ENCODE data around the gene GOLGA2. TPM values are rescaled to one million over a fixed set of nuclear protein-coding genes. Genes with fewer than 3 reads are reported as not detected.

GOLGA2 gene
- total RNA-seq, 1 donor from 2014 or later = 53.5 TPM

DNA sequence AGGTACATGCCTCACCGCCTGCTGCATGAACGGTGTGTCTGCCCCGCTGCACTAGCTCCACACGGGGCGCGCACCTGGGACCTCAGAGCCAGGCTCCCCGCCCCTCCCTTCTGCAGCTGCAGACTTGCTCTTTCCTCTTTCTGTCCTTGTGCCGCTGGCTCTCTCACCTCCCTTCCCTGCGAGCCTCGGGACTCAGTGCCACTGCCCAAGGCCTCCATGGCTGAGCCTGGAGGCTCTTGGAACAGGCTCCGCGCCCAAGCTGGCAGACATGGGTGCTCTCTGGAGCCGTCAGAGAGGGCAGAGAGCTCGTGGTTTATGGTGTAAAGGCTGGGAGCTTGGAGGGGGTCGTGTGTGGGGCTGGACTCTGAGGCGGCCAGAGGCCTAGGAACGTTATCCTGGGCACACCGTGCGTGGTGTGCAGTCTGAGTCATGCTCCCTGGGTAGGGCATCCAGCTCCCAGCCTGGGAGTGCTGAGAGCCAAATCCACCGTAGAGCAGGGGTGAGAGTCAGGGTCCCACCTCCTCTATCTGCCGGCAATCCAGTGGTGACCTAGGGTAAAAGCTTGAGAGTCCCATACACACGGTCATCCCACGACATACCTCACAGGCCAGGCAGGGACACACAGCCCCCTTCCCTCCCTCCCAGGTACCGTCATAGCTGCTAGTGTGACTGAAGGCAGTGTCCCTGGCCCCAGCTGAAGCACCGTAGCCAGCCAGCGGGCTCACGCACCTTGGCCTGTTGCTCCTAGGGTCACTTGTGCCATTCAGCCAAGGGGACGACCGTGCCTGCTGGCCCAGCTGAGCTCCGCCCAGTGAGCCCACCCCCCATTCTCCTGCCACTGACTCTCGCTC lies 22.4 kb downstream of the GOLGA2 start:
- ChIA-PET CTCF (interaction anchor here (0.6 to 1.3 kb wide), 2 partner anchors 17 to 172 kb away, joined by 3 read pairs; no protein-coding TSS in a partner anchor), POLR2A (no interaction called here)
- TF ChIP-seq, protein P1, sequence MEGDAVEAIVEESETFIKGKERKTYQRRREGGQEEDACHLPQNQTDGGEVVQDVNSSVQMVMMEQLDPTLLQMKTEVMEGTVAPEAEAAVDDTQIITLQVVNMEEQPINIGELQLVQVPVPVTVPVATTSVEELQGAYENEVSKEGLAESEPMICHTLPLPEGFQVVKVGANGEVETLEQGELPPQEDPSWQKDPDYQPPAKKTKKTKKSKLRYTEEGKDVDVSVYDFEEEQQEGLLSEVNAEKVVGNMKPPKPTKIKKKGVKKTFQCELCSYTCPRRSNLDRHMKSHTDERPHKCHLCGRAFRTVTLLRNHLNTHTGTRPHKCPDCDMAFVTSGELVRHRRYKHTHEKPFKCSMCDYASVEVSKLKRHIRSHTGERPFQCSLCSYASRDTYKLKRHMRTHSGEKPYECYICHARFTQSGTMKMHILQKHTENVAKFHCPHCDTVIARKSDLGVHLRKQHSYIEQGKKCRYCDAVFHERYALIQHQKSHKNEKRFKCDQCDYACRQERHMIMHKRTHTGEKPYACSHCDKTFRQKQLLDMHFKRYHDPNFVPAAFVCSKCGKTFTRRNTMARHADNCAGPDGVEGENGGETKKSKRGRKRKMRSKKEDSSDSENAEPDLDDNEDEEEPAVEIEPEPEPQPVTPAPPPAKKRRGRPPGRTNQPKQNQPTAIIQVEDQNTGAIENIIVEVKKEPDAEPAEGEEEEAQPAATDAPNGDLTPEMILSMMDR (IDR thresholded peaks at IDR 0.05) = no peak
- no peak overlapping the region for H3K27ac Mint-ChIP-seq
- H3K4me1 Mint-ChIP-seq = peaks cover 25% of the 10 kb centered on the region
- H3K36me3 Mint-ChIP-seq (ENCODE audit: low read depth) = peaks cover 13% of the 10 kb centered on the region
- intact Hi-C loops (cut with micrococcal nuclease) = no loop called here
- peaks cover 2% of the 10 kb centered on the region for H3K27me3 Mint-ChIP-seq
- H3K4me3 Mint-ChIP-seq = no peak overlapping the region
- no peaks in the 10 kb centered on the region for H3K9me3 Mint-ChIP-seq
- no peak for ATAC-seq (ENCODE audit: low read depth)
- DNase-seq = no peak

DNA sequence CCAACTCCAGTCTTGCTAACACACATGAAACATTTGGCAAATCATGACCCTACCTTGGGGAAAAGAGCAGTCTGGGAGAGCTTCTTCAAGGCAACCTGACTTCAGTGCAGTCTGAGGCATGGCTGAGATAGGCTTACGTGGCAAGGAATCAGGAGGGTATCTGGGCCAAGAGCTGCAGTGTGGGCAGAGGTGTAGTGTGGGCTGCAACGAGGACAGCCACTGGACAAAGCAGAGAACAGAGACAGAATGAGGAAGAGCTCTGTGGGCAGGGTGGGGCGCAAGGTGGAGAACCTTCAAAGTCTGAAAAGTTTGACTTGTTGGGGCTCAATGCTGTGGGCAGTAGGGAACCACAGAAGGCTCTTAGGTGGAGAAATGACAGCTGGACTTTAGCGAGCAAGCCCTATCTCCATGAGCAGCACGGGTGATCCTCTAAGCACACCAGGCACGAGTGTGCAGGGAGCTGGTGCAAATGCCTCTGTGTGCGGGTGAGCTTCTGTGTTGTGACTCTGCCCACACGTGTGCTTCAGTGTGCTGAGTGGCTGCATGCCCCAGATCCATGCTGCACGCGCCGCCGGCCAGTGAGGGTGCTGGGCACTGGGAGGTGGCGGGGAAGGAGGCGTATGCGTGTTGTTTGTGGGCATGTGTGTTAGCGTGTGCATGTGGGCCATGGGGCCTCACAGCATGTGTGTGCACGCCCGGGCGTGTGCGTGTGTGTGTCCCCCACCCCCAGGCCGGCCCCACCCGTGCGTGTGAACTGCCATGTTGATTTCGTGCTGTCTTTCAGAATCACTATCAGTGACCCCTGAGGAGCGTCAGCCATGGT lies 23.3 kb downstream of the GOLGA2 start:
- Mint-ChIP-seq H3K9me3 (no peaks in the 10 kb centered on the region), H3K36me3 (ENCODE audit: low read depth) (peaks cover 8% of the 10 kb centered on the region), H3K27me3 (peaks cover 2% of the 10 kb centered on the region), H3K4me3 (no peak overlapping the region), H3K27ac (peak overlapping the region; percentile 5), H3K4me1 (peaks cover 25% of the 10 kb centered on the region)
- no peak for ATAC-seq (ENCODE audit: low read depth)
- POLR2A ChIA-PET = no interaction called here
- no peak for DNase-seq
- CTCF ChIA-PET = interaction anchor here (1.3 kb wide), 1 partner anchor 17 kb away, joined by 3 read pairs; no protein-coding TSS in a partner anchor
- TF ChIP-seq, protein P1 (IDR thresholded peaks at IDR 0.05) = no peak
- intact Hi-C loops (cut with micrococcal nuclease) = no loop called here

DNA sequence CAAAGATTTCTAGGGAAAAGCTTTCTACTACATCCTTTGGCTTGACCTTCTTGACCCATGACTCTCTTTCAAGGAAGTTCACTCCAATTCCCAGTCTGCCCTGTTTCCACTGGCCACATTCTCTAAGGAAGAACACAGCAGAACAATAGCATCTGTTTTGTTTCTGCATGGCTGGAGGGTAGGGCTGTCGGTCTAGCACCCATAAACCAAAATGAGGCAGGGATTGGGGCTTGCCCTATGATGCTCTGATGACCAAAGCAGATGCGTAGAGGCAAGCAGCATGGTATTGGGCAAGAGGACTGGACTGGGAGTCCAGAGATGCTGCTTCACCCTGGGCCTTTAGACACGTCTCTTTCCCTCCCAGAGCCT lies 24.1 kb downstream of the GOLGA2 start:
- peaks cover 25% of the 10 kb centered on the region for H3K4me1 Mint-ChIP-seq
- H3K9me3 Mint-ChIP-seq = no peaks in the 10 kb centered on the region
- no peak for ATAC-seq (ENCODE audit: low read depth)
- no peaks in the 10 kb centered on the region for H3K36me3 Mint-ChIP-seq (ENCODE audit: low read depth)
- H3K27me3 Mint-ChIP-seq = peaks cover 2% of the 10 kb centered on the region
- H3K4me3 Mint-ChIP-seq = peak overlapping the region; percentile 44
- H3K27ac Mint-ChIP-seq = no peak overlapping the region
- CTCF ChIA-PET = interaction anchor here (1.3 kb wide), 1 partner anchor 18 kb away, joined by 3 read pairs; no protein-coding TSS in a partner anchor
- TF ChIP-seq, protein P1 (IDR thresholded peaks at IDR 0.05) = no peak
- POLR2A ChIA-PET = no interaction called here
- intact Hi-C loops (cut with micrococcal nuclease) = loop anchor here (2.0 kb wide), 1 partner anchor 59 kb away; no protein-coding TSS in a partner anchor
- no peak for DNase-seq

DNA sequence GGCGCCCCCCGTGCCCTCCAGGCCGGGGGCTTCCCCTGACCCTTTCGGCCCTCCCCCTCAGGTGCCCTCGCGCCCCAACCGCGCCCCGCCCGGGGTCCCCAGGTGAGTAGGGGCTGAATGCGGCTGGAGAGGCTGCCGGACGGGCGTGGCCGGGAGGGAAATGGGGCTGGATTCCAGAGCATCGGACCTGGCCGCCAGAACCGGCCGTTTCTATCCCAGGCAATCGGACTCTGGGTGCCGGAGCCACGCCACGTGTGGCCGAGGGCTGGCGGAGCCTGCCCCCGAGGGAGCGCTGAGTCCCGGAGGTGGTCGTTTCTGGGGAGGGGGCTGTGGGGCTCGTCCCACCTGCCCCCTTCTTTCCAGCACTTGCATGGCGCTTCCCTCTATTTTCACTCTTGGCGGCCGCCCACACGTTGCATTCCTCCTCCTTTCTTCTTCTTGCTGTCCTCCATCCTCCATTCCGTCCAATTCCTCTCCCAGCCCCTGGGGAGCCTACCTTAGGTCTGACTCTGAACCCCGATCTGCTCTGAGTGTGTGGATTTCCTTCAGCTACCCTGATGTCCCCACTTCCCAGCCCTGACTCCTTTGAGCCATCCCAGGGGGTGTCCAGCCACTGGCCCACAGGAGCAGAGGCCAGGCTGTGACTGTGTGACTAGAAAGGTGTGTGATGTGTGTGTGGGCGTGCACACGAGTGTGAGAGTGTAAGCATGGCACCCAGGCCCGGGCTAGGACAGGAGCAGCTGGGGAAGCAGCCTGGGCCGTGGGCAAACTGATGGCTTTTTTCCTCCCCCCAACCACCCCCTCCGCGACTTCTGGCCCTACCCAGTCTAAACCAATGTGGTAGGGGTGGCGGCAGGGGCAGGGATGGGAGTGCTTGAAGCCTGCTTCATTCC lies 24.7 kb downstream of the GOLGA2 start:
- Mint-ChIP-seq H3K4me3 (peak overlapping the region; percentile 79), H3K9me3 (no peaks in the 10 kb centered on the region), H3K36me3 (ENCODE audit: low read depth) (no peaks in the 10 kb centered on the region), H3K27ac (no peak overlapping the region), H3K27me3 (peaks cover 2% of the 10 kb centered on the region), H3K4me1 (peaks cover 25% of the 10 kb centered on the region)
- DNase-seq (no peak), ATAC-seq (ENCODE audit: low read depth) (no peak)
- ChIA-PET CTCF (interaction anchor here (0.8 kb wide), 1 partner anchor 25 kb away, joined by 3 read pairs; the partner anchor contains the start of genes GOLGA2 and SWI5), POLR2A (interaction anchor here (0.5 to 1.8 kb wide), 6 partner anchors 10 to 889 kb away, joined by 3 to 29 read pairs (median 4); partner anchors contain the start of genes BBLN, CIZ1, GOLGA2 and ST6GALNAC4)
- TF ChIP-seq, protein P1 (IDR thresholded peaks at IDR 0.05) = no peak
- intact Hi-C loops (cut with micrococcal nuclease) = loop anchor here (1.0 to 2.0 kb wide), 8 partner anchors 25 to 205 kb away; partner anchors contain the start of genes BBLN, COQ4, DNM1 and GOLGA2

All from activated B cell treated with CpG ODN at 0.5 μM for 24 hours (primary cell).